ENCODE results near the gene BBS4. TPM values are rescaled to one million over a fixed set of nuclear protein-coding genes. Genes with fewer than 3 reads are reported as not detected.

The BBS4 gene, protein sequence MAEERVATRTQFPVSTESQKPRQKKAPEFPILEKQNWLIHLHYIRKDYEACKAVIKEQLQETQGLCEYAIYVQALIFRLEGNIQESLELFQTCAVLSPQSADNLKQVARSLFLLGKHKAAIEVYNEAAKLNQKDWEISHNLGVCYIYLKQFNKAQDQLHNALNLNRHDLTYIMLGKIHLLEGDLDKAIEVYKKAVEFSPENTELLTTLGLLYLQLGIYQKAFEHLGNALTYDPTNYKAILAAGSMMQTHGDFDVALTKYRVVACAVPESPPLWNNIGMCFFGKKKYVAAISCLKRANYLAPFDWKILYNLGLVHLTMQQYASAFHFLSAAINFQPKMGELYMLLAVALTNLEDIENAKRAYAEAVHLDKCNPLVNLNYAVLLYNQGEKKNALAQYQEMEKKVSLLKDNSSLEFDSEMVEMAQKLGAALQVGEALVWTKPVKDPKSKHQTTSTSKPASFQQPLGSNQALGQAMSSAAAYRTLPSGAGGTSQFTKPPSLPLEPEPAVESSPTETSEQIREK
- total RNA-seq (2014; rRNA removed; shearing (Covaris generic)): 24.6 and 24.8 TPM in 2 replicates

DNA sequence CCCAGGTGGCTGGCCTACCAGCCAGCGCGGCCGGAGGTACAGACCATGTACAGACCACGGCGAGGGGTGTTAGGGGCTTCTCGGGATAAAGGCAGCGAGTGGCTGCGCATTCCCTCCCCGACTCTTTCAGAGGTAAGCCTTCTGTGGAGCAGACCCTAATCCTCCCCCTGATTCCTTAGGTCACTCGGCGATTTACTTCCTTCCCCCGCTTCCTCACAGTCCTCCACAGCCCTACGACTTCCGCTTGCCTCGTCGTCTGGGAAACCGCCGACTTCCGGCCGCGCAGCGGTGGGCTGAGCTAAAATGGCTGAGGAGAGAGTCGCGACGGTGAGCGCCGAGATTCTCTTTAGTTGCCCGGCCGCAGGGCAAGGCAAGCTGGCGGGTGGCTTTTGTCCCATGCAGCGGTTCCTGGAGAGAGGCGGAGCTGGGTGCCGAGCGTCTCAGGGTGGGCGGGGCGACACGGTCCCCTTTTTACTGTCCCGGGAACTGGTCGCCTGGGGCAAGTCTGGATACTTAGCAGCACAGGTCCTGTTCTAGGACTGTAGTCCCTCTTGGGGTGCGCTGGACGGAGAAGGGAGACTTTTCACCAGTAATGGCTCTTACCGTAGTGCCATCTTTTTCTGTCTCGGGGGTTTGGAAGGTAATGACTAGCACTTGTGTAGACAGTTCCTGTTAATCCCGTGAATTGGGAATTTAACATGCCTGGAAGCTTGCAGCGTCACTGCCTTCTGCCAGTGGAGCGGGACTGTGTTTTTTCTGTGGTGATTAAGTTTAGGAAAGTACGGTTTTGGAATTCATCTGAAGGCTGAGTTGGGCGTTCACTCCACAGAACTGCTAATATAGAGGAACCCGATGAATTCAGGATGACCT, at the start of gene BBS4, which contains the start of gene HIGD2B:
BBS4 (plus strand) TSS at position 283 of the 870 bp plus-strand sequence; CDS start at position 304, 21 bp downstream.
HIGD2B (minus strand) TSS at position 258 of the 870 bp plus-strand sequence. CDS start 9,808 bp downstream, outside the sequence.

DNA sequence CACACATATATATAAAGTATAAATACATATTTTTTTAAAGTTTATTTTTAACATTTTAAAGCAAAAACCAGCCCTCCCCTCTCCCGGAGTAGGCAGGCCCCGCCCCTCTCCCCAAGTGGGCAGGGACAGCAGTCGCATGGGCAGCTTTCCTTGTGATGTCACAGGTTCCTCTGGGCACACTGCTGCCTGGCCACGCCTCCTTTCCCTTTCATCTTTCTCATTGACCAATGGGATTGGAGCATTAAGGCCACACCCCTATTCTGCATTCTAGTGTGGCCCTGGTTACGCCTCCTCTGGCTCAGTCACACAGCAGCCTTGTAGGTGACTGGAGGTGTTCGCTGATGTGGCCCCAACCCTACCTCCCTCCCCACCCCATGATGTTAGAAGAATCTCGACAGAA, 31.6 kb upstream of the BBS4 start, which contains the start of gene GOLGA6B:
GOLGA6B (plus strand) TSS at position 301 of the 400 bp plus-strand sequence; CDS start at position 342, 41 bp downstream.

DNA sequence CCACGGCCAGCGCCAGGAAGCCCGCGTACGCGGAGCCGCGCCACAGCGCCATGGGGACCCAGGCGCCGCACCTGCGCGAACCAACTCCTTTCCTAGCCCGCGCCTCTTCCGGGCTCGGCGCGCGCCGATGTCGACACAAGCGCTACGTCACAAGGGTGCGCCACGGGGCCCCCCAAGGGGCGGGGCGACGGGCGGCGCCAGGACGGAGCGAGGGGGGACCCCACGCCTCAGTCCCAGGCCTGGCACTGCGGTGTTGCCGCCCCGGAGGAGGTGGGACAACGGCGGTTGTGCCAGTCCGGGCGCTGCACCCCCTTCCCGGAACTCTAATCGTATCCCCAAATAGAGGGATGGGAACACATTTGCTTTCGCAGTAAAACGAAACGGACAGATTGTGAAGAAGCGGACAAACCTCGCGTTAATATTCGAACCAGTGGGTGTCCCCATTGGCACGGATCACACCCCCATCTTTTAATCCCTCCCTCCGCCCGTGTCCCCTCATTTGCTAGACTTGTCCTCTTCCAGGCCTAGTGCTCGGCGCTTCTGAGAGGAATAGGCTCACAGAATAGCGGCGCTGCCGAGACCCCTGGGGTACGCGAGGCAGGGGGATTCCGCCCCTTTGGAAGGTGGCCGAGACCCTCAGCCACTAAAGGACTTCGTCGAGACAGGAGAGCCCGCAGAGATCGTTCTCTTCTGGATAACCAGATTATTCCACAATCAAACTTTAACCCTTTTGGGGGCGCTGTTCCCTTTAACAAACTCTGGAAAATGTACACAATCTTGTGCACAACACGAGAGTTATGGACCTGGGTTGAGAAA, 97.8 kb downstream of the BBS4 start, which contains the start of gene ADPGK:
ADPGK (minus strand) TSS at position 119 of the 816 bp plus-strand sequence; CDS start at position 52, 67 bp downstream.

Small RNAs within 50 kb of the gene (small RNA-seq; reads per million reads assigned to genes)
- gene RN7SL853P: not detected

Other genes starting within 250 kb of the BBS4 start
- gene ARIH1, start 211.9 kb upstream of the BBS4 start, total RNA-seq (2014; rRNA removed; shearing (Covaris generic)): 61.1 and 73.1 TPM in 2 replicates
- 0.15 TPM in 1 of 2 replicates, not detected in the other for gene GOLGA6B, start 31.5 kb upstream of the BBS4 start, total RNA-seq (2014; rRNA removed; shearing (Covaris generic))
- 0.11 TPM in 1 of 2 replicates, not detected in the other for gene HIGD2B, start within 50 bp of the BBS4 start, total RNA-seq (2014; rRNA removed; shearing (Covaris generic))
- gene ADPGK, start 97.6 kb downstream of the BBS4 start, total RNA-seq (2014; rRNA removed; shearing (Covaris generic)): 63.3 and 72.0 TPM in 2 replicates